B cell (primary cell): ENCODE results near the gene PRSS8. TPM values are rescaled to one million over a fixed set of nuclear protein-coding genes. Genes with fewer than 3 reads are reported as not detected.
A peak's percentile ranks its signal among the peaks of the same experiment; 100 is the strongest.

Source experiments
- ATAC-seq: fragments of 200-7000 bp; cut with Tn5 transposase; one replicate; pipeline ENCODE4 v1.10.0; 2021; ENCODE audit warnings: low read depth, mild to moderate bottlenecking, moderate number of reproducible peaks, moderate library complexity
- CTCF ChIA-PET: fragments of 350-600 bp; sonication (Branson Sonifier 250); formaldehyde crosslinking; loops from one replicate; lab custom pipeline; 2021; ENCODE audit warnings: antibody characterized with exemption, inconsistent platforms; lab: Charles Lee
- POLR2A ChIA-PET: fragments of 350-600 bp; sonication (Branson Sonifier 250); formaldehyde crosslinking; loops from one replicate; lab custom pipeline; 2021; ENCODE audit warnings: antibody characterized with exemption; lab: Charles Lee
- DNase-seq: peaks from one replicate; pipeline ENCODE4 v3.0.0; 2013
- H2AFZ ChIP-seq: 2 replicates; pipeline ENCODE4 v1.6.1; 2012; ENCODE audit warnings: mild to moderate bottlenecking, low read depth, low read length; ENCODE audit not compliant: insufficient read depth, poor library complexity, severe bottlenecking
- H3K27ac ChIP-seq, 2 donors: 1 replicate in 1 of 2; 2 replicates in 1 of 2; pipeline ENCODE4 v1.5.1; 2012 to 2013; ENCODE audit warnings: low read length in 2 of 2, mild to moderate bottlenecking in 2 of 2, moderate library complexity in 1 of 2
- H3K27me3 ChIP-seq, 4 experiments: fragments of 200-600 bp in 1 of 4; sonication (generic) in 1 of 4; replicated peaks in 1 of 4; 1 replicate in 2 of 4; 2 replicates in 2 of 4; pipeline versions ENCODE4 v1.6.1 to v1.7.0; 2013 to 2016; ENCODE audit warnings: low read length in 3 of 4, mild to moderate bottlenecking in 2 of 4, mixed read lengths in 1 of 4, moderate library complexity in 1 of 4; ENCODE audit not compliant: insufficient read depth in 4 of 4, control insufficient read depth in 3 of 4; ENCODE audit errors: control extremely low read depth in 1 of 4
- H3K36me3 ChIP-seq, 2 experiments: replicated peaks in 1 of 2; 1 replicate in 1 of 2; 2 replicates in 1 of 2; pipeline versions ENCODE4 v1.6.1 to v1.7.1; 2013; ENCODE audit warnings: low read length in 1 of 2; ENCODE audit not compliant: insufficient read depth in 2 of 2, control insufficient read depth in 1 of 2; ENCODE audit errors: control extremely low read depth in 1 of 2, extremely low read depth in 1 of 2
- H3K4me1 ChIP-seq, 2 donors: fragments of 200-600 bp in 1 of 2; sonication (generic) in 1 of 2; 1 replicate in 1 of 2; 2 replicates in 1 of 2; pipeline versions ENCODE4 v1.5.1 to v1.6.1; 2013 to 2017; ENCODE audit warnings: low read length in 2 of 2; ENCODE audit not compliant: control insufficient read depth in 2 of 2, insufficient read depth in 2 of 2
- H3K4me2 ChIP-seq: replicated peaks from 2 replicates; pipeline ENCODE3; 2012; ENCODE audit warnings: mild to moderate bottlenecking, low read depth, low read length; ENCODE audit not compliant: poor library complexity, severe bottlenecking
- H3K4me3 ChIP-seq, 5 experiments: fragments of 200-600 bp in 1 of 5; sonication (generic) in 1 of 5; 1 replicate in 3 of 5; 2 replicates in 2 of 5; pipeline versions ENCODE4 v1.5.1 to v1.7.0; 2011 to 2016; ENCODE audit warnings: low read length in 4 of 5, mild to moderate bottlenecking in 4 of 5, low read depth in 2 of 5, control low read depth in 1 of 5, moderate library complexity in 1 of 5; ENCODE audit not compliant: insufficient read depth in 1 of 5; ENCODE audit errors: control extremely low read depth in 1 of 5, extremely low read depth in 1 of 5
- H3K79me2 ChIP-seq: fragments of 200-600 bp; sonication (generic); one replicate; pipeline ENCODE4 v1.6.0; 2016; ENCODE audit warnings: low read length; ENCODE audit not compliant: control insufficient read depth, insufficient read depth
- H3K9ac ChIP-seq: fragments of 200-600 bp; sonication (generic); 2 replicates; pipeline ENCODE4 v1.6.1; 2017; ENCODE audit warnings: mild to moderate bottlenecking, low read length, moderate library complexity
- H3K9me3 ChIP-seq, 3 donors: one replicate each; pipeline versions ENCODE4 v1.6.1 to v1.7.1; 2013; ENCODE audit warnings: low read length in 2 of 3; ENCODE audit not compliant: control insufficient read depth in 2 of 3, insufficient read depth in 1 of 3; ENCODE audit errors: control extremely low read depth in 1 of 3
- H4K20me1 ChIP-seq: 2 replicates; pipeline ENCODE4 v1.6.0; 2012; ENCODE audit warnings: mild to moderate bottlenecking, low read length; ENCODE audit not compliant: insufficient read depth, control insufficient read depth, poor library complexity, severe bottlenecking
- H3K27ac Mint-ChIP-seq: one replicate; pipeline ENCODE4 v1.8.0; 2021; ENCODE audit warnings: mixed read lengths
- H3K27me3 Mint-ChIP-seq: one replicate; pipeline ENCODE4 v1.8.0; 2021; ENCODE audit warnings: mixed read lengths
- H3K4me1 Mint-ChIP-seq: one replicate; pipeline ENCODE4 v1.8.0; 2021; ENCODE audit warnings: mixed read lengths
- H3K4me3 Mint-ChIP-seq: one replicate; pipeline ENCODE4 v1.8.0; 2021; ENCODE audit warnings: mixed read lengths
- H3K9me3 Mint-ChIP-seq: one replicate; pipeline ENCODE4 v1.8.0; 2022; ENCODE audit warnings: mixed read lengths; ENCODE audit not compliant: insufficient read depth
- CTCF ChIP-seq: fragments of 200-600 bp; IDR thresholded peaks from one replicate; pipeline ENCODE4 v1.8.0; 2022; ENCODE audit warnings: antibody characterized with exemption, mild to moderate bottlenecking
- EZH2 ChIP-seq: IDR thresholded peaks from 2 replicates; pipeline ENCODE4 v1.6.1; 2012; ENCODE audit warnings: borderline replicate concordance, low read depth, mild to moderate bottlenecking, moderate library complexity, low read length; ENCODE audit not compliant: insufficient read depth, poor library complexity, severe bottlenecking
- WGBS: methylation state at CpG from one replicate; pipeline ENCODE4 v1.1.5; 2013; ENCODE audit warnings: missing lambda C conversion rate; ENCODE audit not compliant: insufficient coverage; 5-methylcytosine and 5-hydroxymethylcytosine counted together
- intact Hi-C: fragments of 100-400 bp; cut with micrococcal nuclease; formaldehyde crosslinking; loops from one replicate; pipeline ENCODE4 v1.10.0; 2022
- polyA plus RNA-seq: library from polyadenylated mRNA; depleted of rRNA; stranded (reverse); fragments of >200 nt; gene quantifications from 2 replicates; pipeline ENCODE4 v1.2.3, GENCODE V29; 2012
- total RNA-seq, 2 donors: library from RNA; stranded (reverse); fragments of 120-200 nt in 1 of 2; gene quantifications; 1 replicate in 1 of 2; 2 replicates in 1 of 2; pipeline versions ENCODE4 v1.2.3 to v1.2.4, GENCODE V29; 2013 to 2022

The PRSS8 gene
- total and polyA plus RNA-seq, 2 donors (not counting 1 experiment from before 2014, with no cell fraction given), result not detected

- no peak for ATAC-seq
- Histone ChIP-seq H3K9ac (no peak overlapping the region), H3K79me2 (peaks cover 10% of the 10 kb centered on the region), H3K9me3 (no peaks in the 10 kb centered on the region), H3K4me1 (peaks cover 7 to 18% of the 10 kb centered on the region in 2 donors), H3K4me2 (peak overlapping the region; percentile 100), H3K27ac (no peak overlapping the region), H2AFZ (peak overlapping the region; percentile 92), H4K20me1 (peaks cover 4% of the 10 kb centered on the region), H3K36me3 (peaks cover 0 to 26% of the 10 kb centered on the region in 2 experiments), H3K27me3 (no peaks in the 10 kb centered on the region), H3K4me3 (no peak overlapping the region)
- peak overlapping the region; percentile 91 for H3K4me3 Mint-ChIP-seq
- TF ChIP-seq CTCF (no peak), EZH2 (no peak)
- DNase-seq, result no peak
- H3K27ac Mint-ChIP-seq, result peak overlapping the region; percentile 82
- ChIA-PET POLR2A (interaction anchor here (1.1 kb wide), 1 partner anchor 10 kb away, joined by 3 read pairs; the partner anchor contains the start of gene KAT8), CTCF (interaction anchor here (1.0 to 1.2 kb wide), 3 partner anchors 10 to 35 kb away, joined by 3 to 4 read pairs (median 3); partner anchors contain the start of gene KAT8)
- intact Hi-C loops, result loop anchor here (10.0 kb wide), 1 partner anchor 77 kb away; the partner anchor contains the start of gene FUS
- peaks cover 21% of the 10 kb centered on the region for H3K4me1 Mint-ChIP-seq
- no peaks in the 10 kb centered on the region for H3K27me3 Mint-ChIP-seq
- WGBS, result 78% methylated on average over 6 of the region's 6 CpGs
- no peaks in the 10 kb centered on the region for H3K9me3 Mint-ChIP-seq
These were observed 28.1 kb downstream of the PRSS8 start for GRCh38 chr16:31107465-31107867.
